ENCODE measurements around the gene GNAI1.

Gene GNAI1

DNA sequence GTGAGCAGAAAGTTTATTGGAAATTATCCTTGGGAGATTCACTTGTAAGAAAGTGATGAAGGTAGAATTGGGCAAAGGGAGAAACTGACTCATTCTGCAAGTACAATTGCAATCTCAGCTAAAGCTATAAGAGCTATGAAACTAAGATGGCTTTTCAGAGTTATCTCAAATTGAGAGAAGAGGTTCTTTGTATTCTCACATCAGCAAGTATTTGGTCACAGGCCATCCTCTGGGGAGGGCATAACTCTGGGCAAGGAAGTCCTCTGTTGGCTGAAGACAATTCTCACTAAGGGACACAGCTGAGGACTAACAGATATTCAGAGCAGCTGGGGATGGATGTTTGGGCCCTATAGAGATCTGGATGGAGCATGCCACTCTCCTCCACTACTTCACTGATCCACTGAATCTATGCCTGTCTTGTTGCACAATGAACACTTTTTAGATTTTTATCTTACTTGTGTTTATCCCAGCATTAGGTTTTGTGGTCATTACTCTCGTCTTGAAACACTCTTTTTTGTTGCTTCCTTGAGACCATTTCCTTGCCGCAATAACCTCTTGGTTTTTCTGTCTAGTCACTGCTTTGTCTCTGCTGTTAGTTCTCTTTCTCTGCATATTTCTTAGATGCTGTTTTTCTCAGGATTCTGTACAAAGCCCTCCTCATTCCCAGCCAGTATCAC is 115.1 kb downstream of the GNAI1 start:
- Histone ChIP-seq H3K79me2 (ENCODE audit: low read length) (no peaks in the 10 kb centered on the region), H4K20me1 (ENCODE audit: insufficient read depth, low read length) (no peaks in the 10 kb centered on the region), H3K9me3 (replicated peaks; ENCODE audit: insufficient read depth, low read length) (no peaks in the 10 kb centered on the region), H3K9ac (ENCODE audit: low read length) (no peak overlapping the region), H3F3A (ENCODE audit: insufficient read depth, low read length) (no peaks in the 10 kb centered on the region), H3K4me1 (ENCODE audit: low read length) (no peaks in the 10 kb centered on the region), H2AFZ (ENCODE audit: low read length) (no peak overlapping the region), H3K36me3 (replicated peaks; ENCODE audit: insufficient read depth, low read length) (no peaks in the 10 kb centered on the region), H3K27ac (ENCODE audit: low read length) (no peak overlapping the region), H3K4me2 (ENCODE audit: low read depth, low read length) (no peak overlapping the region), H3K9me2 (replicated peaks; ENCODE audit: insufficient read depth, low read length) (no peaks in the 10 kb centered on the region), H3K4me3 (ENCODE audit: low read length) (no peak overlapping the region), H3K27me3 (replicated peaks; ENCODE audit: insufficient read depth, low read length) (no peaks in the 10 kb centered on the region)
- DNase-seq: no peak
- TF ChIP-seq, protein P1, sequence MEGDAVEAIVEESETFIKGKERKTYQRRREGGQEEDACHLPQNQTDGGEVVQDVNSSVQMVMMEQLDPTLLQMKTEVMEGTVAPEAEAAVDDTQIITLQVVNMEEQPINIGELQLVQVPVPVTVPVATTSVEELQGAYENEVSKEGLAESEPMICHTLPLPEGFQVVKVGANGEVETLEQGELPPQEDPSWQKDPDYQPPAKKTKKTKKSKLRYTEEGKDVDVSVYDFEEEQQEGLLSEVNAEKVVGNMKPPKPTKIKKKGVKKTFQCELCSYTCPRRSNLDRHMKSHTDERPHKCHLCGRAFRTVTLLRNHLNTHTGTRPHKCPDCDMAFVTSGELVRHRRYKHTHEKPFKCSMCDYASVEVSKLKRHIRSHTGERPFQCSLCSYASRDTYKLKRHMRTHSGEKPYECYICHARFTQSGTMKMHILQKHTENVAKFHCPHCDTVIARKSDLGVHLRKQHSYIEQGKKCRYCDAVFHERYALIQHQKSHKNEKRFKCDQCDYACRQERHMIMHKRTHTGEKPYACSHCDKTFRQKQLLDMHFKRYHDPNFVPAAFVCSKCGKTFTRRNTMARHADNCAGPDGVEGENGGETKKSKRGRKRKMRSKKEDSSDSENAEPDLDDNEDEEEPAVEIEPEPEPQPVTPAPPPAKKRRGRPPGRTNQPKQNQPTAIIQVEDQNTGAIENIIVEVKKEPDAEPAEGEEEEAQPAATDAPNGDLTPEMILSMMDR (IDR thresholded peaks at IDR 0.05; ENCODE audit: low read length): no peak
- TF ChIP-seq EZH2phosphoT487 (IDR thresholded peaks at IDR 0.05; ENCODE audit: low read length) (no peak), EZH2 (optimal IDR thresholded peaks at IDR 0.05; ENCODE audit: low read depth, low read length) (no peak)

GRCh38 chr7:80253237-80253636 is 118.6 kb downstream of the GNAI1 start:
- H3K9ac ChIP-seq (ENCODE audit: low read length): no peak overlapping the region
- no peaks in the 10 kb centered on the region for H3K9me3 ChIP-seq (replicated peaks; ENCODE audit: insufficient read depth, low read length)
- H2AFZ ChIP-seq (ENCODE audit: low read length): no peak overlapping the region

DNA sequence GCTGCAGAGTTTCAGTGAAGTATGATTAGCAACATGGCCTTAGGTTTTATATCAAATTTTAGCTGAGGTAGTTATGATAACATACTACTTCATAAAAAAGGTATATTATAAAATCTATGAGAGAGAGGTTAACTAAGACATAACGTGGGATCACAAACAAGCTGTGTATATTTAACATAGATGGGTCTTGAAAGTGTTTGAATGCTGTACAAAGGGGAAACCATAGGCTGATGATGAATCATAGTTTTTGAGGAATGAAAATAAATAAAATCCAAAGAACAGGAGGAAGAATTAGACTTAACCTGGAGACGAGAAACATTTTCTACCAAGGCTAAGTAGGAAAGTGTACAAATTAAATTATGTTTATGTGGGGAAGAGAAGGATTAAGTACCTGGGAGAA is 119.0 kb downstream of the GNAI1 start:
- Histone ChIP-seq H3K4me2 (ENCODE audit: low read depth, low read length) (no peak overlapping the region), H2AFZ (ENCODE audit: low read length) (no peak overlapping the region), H3K9ac (ENCODE audit: low read length) (no peak overlapping the region), H3K4me1 (ENCODE audit: low read length) (no peaks in the 10 kb centered on the region), H3K36me3 (replicated peaks; ENCODE audit: insufficient read depth, low read length) (no peaks in the 10 kb centered on the region), H3K27ac (ENCODE audit: low read length) (no peak overlapping the region), H3K9me3 (replicated peaks; ENCODE audit: insufficient read depth, low read length) (no peaks in the 10 kb centered on the region), H3F3A (ENCODE audit: insufficient read depth, low read length) (no peaks in the 10 kb centered on the region), H3K9me2 (replicated peaks; ENCODE audit: insufficient read depth, low read length) (no peaks in the 10 kb centered on the region), H4K20me1 (ENCODE audit: insufficient read depth, low read length) (no peaks in the 10 kb centered on the region), H3K79me2 (ENCODE audit: low read length) (no peaks in the 10 kb centered on the region), H3K27me3 (replicated peaks; ENCODE audit: insufficient read depth, low read length) (no peaks in the 10 kb centered on the region), H3K4me3 (ENCODE audit: low read length) (no peak overlapping the region)
- DNase-seq: no peak
- no peak for TF ChIP-seq EZH2 (optimal IDR thresholded peaks at IDR 0.05; ENCODE audit: low read depth, low read length)
- no peak for TF ChIP-seq EZH2phosphoT487 (IDR thresholded peaks at IDR 0.05; ENCODE audit: low read length)
- TF ChIP-seq, protein P1 (IDR thresholded peaks at IDR 0.05; ENCODE audit: low read length): no peak

More at GRCh38 chr7:80253237-80253636, 118.6 kb downstream of the GNAI1 start:
- TF ChIP-seq EZH2 (optimal IDR thresholded peaks at IDR 0.05; ENCODE audit: low read depth, low read length) (no peak), EZH2phosphoT487 (IDR thresholded peaks at IDR 0.05; ENCODE audit: low read length) (no peak)
- TF ChIP-seq, protein P1 (IDR thresholded peaks at IDR 0.05; ENCODE audit: low read length): no peak
- H3K4me2 ChIP-seq (ENCODE audit: low read depth, low read length): no peak overlapping the region
- H3K9me2 ChIP-seq (replicated peaks; ENCODE audit: insufficient read depth, low read length): no peaks in the 10 kb centered on the region
- no peaks in the 10 kb centered on the region for H3K4me1 ChIP-seq (ENCODE audit: low read length)
- no peaks in the 10 kb centered on the region for H3K36me3 ChIP-seq (replicated peaks; ENCODE audit: insufficient read depth, low read length)
- H3K4me3 ChIP-seq (ENCODE audit: low read length): no peak overlapping the region
- no peaks in the 10 kb centered on the region for H3K27me3 ChIP-seq (replicated peaks; ENCODE audit: insufficient read depth, low read length)
- no peak overlapping the region for H3K27ac ChIP-seq (ENCODE audit: low read length)
- no peaks in the 10 kb centered on the region for H4K20me1 ChIP-seq (ENCODE audit: insufficient read depth, low read length)
- no peaks in the 10 kb centered on the region for H3K79me2 ChIP-seq (ENCODE audit: low read length)
- no peak for DNase-seq
- H3F3A ChIP-seq (ENCODE audit: insufficient read depth, low read length): no peaks in the 10 kb centered on the region
